GM13976 (cell line): ENCODE results near the gene MSH3.

Experiments
- DNase-seq: peaks from one replicate; pipeline ENCODE4 v3.0.0; 2012; ENCODE audit warnings: low spot score
- CTCF ChIP-seq: IDR thresholded peaks from 2 replicates; pipeline ENCODE4 v1.5.1; 2012; ENCODE audit warnings: borderline replicate concordance, mild to moderate bottlenecking; ENCODE audit not compliant: insufficient read depth; ENCODE audit errors: extremely low read depth, missing control alignments, control extremely low read depth
- in situ Hi-C: fragments of 300-500 bp; cut with MboI; formaldehyde crosslinking; loops from one replicate; pipeline ENCODE4 v1.12.0; 2022; ENCODE audit warnings: low sequenced_read_pairs, mixed read lengths, inconsistent platforms; ENCODE audit not compliant: unreplicated experiment

The MSH3 gene

GRCh38 chr5:80706835-80707447 lies 52.5 kb downstream of the MSH3 start:
- TF ChIP-seq CTCF: no peak

GRCh38 chr5:80707645-80708044 lies 53.2 kb downstream of the MSH3 start:
- DNase-seq: no peak
- in situ Hi-C loops: no loop called here
- TF ChIP-seq CTCF: no peak

More at GRCh38 chr5:80706835-80707447, 52.5 kb downstream of the MSH3 start:
- no peak for DNase-seq
- in situ Hi-C loops: no loop called here

- TF ChIP-seq CTCF: no peak
- DNase-seq: no peak
- in situ Hi-C loops: no loop called here
Measured at GRCh38 chr5:80711216-80711615, 56.8 kb downstream of the MSH3 start.

- in situ Hi-C loops: no loop called here
- peak; percentile 51 for TF ChIP-seq CTCF
- peak; percentile 35 for DNase-seq
Measured at GRCh38 chr5:80711938-80712337, 57.5 kb downstream of the MSH3 start.

GRCh38 chr5:80712919-80713318 lies 58.5 kb downstream of the MSH3 start:
- no peak for DNase-seq
- no peak for TF ChIP-seq CTCF
- in situ Hi-C loops: no loop called here

GRCh38 chr5:80713631-80714030 lies 59.2 kb downstream of the MSH3 start:
- DNase-seq: no peak
- in situ Hi-C loops: no loop called here
- no peak for TF ChIP-seq CTCF
